HT1080 (cell line): ENCODE data around the gene TRAF3. TPM values are rescaled to one million over a fixed set of nuclear protein-coding genes. Genes with fewer than 3 reads are reported as not detected.
A peak's percentile ranks its signal among the peaks of the same experiment; 100 is the strongest.

ENCODE experiments used
- DNase-seq: peaks from one replicate; pipeline ENCODE4 v3.0.0-alpha.2; 2015; ENCODE audit warnings: low read depth
- total RNA-seq: library from RNA; depleted of rRNA; stranded (reverse); fragments of >200 nt; shearing (Covaris generic); gene quantifications from 2 replicates; pipeline ENCODE4 v1.2.3, GENCODE V29; 2014

Gene TRAF3
- total RNA-seq, 1 experiment from 2014 or later, result 24.0 TPM

- DNase-seq, result no peak
These were observed 575 bp downstream of the TRAF3 start for GRCh38 chr14:102777711-102778337.

- no peak for DNase-seq
These were observed 1.3 kb downstream of the TRAF3 start for GRCh38 chr14:102778338-102779083.

- no peak for DNase-seq
These were observed 1.8 kb downstream of the TRAF3 start for GRCh38 chr14:102779084-102779462.

GRCh38 chr14:102779574-102780315, 2.5 kb downstream of the TRAF3 start:
- DNase-seq, result no peak

GRCh38 chr14:102781063-102781462, 3.8 kb downstream of the TRAF3 start:
- no peak for DNase-seq

GRCh38 chr14:102782974-102783373, 5.7 kb downstream of the TRAF3 start:
- DNase-seq, result no peak

GRCh38 chr14:102784892-102785594, 7.8 kb downstream of the TRAF3 start:
- no peak for DNase-seq

GRCh38 chr14:102785595-102785963, 8.3 kb downstream of the TRAF3 start:
- DNase-seq, result no peak

- peak; percentile 75 for DNase-seq
These were observed 9.5 kb downstream of the TRAF3 start for GRCh38 chr14:102786768-102787167.

- DNase-seq, result no peak
These were observed 12.1 kb downstream of the TRAF3 start for GRCh38 chr14:102789349-102789748.

- no peak for DNase-seq
These were observed 16.5 kb downstream of the TRAF3 start for GRCh38 chr14:102793531-102794328.

GRCh38 chr14:102795060-102795925, 18.0 kb downstream of the TRAF3 start:
- DNase-seq, result peak; percentile 75

GRCh38 chr14:102796661-102797190, 19.5 kb downstream of the TRAF3 start:
- no peak for DNase-seq

GRCh38 chr14:102798926-102799325, 21.7 kb downstream of the TRAF3 start:
- no peak for DNase-seq

GRCh38 chr14:102799684-102800562, 22.7 kb downstream of the TRAF3 start:
- peak; percentile 25 for DNase-seq

- DNase-seq, result no peak
These were observed 25.7 kb downstream of the TRAF3 start for GRCh38 chr14:102802834-102803523.

GRCh38 chr14:102804858-102805257, 27.6 kb downstream of the TRAF3 start:
- no peak for DNase-seq

GRCh38 chr14:102805371-102805891, 28.2 kb downstream of the TRAF3 start:
- DNase-seq, result peak; percentile 86
